ENCODE results near the gene FKBP5. TPM values are rescaled to one million over a fixed set of nuclear protein-coding genes. Genes with fewer than 3 reads are reported as not detected.

FKBP5 gene
- total and polyA plus RNA-seq, 9 of the 15 experiments (the other 6 are each of a cell fraction or from before 2014, with no cell fraction given), result 32.7 to 151 (median 75.0) TPM

DNA sequence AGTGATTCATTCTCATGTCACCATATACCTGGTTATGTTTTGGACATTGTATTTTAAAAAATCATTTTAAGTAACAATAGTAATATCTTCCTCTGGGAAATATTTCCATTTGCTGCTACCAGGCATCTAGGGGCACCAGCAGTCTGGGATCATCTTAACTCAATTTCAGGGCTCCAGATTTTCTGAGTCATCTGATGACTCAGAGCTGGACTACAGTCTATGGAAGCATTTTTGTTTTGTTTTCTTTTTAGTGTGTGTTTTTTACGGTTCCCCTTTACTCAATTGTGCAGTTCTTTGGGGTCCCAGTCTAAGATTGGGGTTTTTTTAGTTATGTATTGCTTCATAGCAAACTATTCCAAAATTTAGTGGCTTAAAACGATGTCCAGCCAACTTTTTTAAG is 5.7 kb upstream of the FKBP5 start (continued):
- TF ChIP-seq, protein P1, sequence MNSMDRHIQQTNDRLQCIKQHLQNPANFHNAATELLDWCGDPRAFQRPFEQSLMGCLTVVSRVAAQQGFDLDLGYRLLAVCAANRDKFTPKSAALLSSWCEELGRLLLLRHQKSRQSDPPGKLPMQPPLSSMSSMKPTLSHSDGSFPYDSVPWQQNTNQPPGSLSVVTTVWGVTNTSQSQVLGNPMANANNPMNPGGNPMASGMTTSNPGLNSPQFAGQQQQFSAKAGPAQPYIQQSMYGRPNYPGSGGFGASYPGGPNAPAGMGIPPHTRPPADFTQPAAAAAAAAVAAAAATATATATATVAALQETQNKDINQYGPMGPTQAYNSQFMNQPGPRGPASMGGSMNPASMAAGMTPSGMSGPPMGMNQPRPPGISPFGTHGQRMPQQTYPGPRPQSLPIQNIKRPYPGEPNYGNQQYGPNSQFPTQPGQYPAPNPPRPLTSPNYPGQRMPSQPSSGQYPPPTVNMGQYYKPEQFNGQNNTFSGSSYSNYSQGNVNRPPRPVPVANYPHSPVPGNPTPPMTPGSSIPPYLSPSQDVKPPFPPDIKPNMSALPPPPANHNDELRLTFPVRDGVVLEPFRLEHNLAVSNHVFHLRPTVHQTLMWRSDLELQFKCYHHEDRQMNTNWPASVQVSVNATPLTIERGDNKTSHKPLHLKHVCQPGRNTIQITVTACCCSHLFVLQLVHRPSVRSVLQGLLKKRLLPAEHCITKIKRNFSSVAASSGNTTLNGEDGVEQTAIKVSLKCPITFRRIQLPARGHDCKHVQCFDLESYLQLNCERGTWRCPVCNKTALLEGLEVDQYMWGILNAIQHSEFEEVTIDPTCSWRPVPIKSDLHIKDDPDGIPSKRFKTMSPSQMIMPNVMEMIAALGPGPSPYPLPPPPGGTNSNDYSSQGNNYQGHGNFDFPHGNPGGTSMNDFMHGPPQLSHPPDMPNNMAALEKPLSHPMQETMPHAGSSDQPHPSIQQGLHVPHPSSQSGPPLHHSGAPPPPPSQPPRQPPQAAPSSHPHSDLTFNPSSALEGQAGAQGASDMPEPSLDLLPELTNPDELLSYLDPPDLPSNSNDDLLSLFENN (IDR thresholded peaks at IDR 0.05; ENCODE audit: low read depth in 2 of 2, low read length in 2 of 2), result 0 out of 4 replicates have a peak, but pooled peaks of 1 of the 2 experiments have one; percentile 13
- 0 out of 2 replicates have a peak, but pooled peaks have one; percentile 34 for TF ChIP-seq MTA3 (IDR thresholded peaks at IDR 0.05; ENCODE audit: borderline replicate concordance)
- TF ChIP-seq ZNF184 (CRISPR knock-in tag; IDR thresholded peaks at IDR 0.05), result no peak
- TF ChIP-seq NEUROD1 (IDR thresholded peaks at IDR 0.05; ENCODE audit: borderline replicate concordance, low read depth, low read length, partially characterized antibody), result no peak
- TF ChIP-seq, protein P2, sequence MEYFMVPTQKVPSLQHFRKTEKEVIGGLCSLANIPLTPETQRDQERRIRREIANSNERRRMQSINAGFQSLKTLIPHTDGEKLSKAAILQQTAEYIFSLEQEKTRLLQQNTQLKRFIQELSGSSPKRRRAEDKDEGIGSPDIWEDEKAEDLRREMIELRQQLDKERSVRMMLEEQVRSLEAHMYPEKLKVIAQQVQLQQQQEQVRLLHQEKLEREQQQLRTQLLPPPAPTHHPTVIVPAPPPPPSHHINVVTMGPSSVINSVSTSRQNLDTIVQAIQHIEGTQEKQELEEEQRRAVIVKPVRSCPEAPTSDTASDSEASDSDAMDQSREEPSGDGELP (CRISPR knock-in tag; IDR thresholded peaks at IDR 0.05; ENCODE audit: borderline replicate concordance), result no peak
- TF ChIP-seq SOX6 (IDR thresholded peaks at IDR 0.05), result 0 out of 2 replicates have a peak, but pooled peaks have one; percentile 38
- no peak for TF ChIP-seq RFX1 (IDR thresholded peaks at IDR 0.05)
- no peak for TF ChIP-seq SMC3 (conservative IDR thresholded peaks at IDR 0.05; ENCODE audit: insufficient read depth, low read depth, low read length)
- TF ChIP-seq ZNF263 (CRISPR knock-in tag; IDR thresholded peaks at IDR 0.05; ENCODE audit: borderline replicate concordance), result no peak
- no peak for TF ChIP-seq PHTF2 (CRISPR knock-in tag; IDR thresholded peaks at IDR 0.05)
- TF ChIP-seq, protein P3, sequence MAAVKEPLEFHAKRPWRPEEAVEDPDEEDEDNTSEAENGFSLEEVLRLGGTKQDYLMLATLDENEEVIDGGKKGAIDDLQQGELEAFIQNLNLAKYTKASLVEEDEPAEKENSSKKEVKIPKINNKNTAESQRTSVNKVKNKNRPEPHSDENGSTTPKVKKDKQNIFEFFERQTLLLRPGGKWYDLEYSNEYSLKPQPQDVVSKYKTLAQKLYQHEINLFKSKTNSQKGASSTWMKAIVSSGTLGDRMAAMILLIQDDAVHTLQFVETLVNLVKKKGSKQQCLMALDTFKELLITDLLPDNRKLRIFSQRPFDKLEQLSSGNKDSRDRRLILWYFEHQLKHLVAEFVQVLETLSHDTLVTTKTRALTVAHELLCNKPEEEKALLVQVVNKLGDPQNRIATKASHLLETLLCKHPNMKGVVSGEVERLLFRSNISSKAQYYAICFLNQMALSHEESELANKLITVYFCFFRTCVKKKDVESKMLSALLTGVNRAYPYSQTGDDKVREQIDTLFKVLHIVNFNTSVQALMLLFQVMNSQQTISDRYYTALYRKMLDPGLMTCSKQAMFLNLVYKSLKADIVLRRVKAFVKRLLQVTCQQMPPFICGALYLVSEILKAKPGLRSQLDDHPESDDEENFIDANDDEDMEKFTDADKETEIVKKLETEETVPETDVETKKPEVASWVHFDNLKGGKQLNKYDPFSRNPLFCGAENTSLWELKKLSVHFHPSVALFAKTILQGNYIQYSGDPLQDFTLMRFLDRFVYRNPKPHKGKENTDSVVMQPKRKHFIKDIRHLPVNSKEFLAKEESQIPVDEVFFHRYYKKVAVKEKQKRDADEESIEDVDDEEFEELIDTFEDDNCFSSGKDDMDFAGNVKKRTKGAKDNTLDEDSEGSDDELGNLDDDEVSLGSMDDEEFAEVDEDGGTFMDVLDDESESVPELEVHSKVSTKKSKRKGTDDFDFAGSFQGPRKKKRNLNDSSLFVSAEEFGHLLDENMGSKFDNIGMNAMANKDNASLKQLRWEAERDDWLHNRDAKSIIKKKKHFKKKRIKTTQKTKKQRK (IDR thresholded peaks at IDR 0.05; ENCODE audit: borderline replicate concordance, low read depth, low read length), result no peak
- TF ChIP-seq EHMT2 (IDR thresholded peaks at IDR 0.05), result 0 out of 2 replicates have a peak, but pooled peaks have one; percentile 73
- TF ChIP-seq, protein P4, sequence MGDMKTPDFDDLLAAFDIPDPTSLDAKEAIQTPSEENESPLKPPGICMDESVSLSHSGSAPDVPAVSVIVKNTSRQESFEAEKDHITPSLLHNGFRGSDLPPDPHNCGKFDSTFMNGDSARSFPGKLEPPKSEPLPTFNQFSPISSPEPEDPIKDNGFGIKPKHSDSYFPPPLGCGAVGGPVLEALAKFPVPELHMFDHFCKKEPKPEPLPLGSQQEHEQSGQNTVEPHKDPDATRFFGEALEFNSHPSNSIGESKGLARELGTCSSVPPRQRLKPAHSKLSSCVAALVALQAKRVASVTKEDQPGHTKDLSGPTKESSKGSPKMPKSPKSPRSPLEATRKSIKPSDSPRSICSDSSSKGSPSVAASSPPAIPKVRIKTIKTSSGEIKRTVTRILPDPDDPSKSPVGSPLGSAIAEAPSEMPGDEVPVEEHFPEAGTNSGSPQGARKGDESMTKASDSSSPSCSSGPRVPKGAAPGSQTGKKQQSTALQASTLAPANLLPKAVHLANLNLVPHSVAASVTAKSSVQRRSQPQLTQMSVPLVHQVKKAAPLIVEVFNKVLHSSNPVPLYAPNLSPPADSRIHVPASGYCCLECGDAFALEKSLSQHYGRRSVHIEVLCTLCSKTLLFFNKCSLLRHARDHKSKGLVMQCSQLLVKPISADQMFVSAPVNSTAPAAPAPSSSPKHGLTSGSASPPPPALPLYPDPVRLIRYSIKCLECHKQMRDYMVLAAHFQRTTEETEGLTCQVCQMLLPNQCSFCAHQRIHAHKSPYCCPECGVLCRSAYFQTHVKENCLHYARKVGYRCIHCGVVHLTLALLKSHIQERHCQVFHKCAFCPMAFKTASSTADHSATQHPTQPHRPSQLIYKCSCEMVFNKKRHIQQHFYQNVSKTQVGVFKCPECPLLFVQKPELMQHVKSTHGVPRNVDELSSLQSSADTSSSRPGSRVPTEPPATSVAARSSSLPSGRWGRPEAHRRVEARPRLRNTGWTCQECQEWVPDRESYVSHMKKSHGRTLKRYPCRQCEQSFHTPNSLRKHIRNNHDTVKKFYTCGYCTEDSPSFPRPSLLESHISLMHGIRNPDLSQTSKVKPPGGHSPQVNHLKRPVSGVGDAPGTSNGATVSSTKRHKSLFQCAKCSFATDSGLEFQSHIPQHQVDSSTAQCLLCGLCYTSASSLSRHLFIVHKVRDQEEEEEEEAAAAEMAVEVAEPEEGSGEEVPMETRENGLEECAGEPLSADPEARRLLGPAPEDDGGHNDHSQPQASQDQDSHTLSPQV (IDR thresholded peaks at IDR 0.05), result no peak
- no peak for TF ChIP-seq ZNF785 (CRISPR knock-in tag; IDR thresholded peaks at IDR 0.05)
